Adrenal gland (tissue), 12 donors: ENCODE data around the gene TEX264. TPM values are rescaled to one million over a fixed set of nuclear protein-coding genes. Genes with fewer than 3 reads are reported as not detected.

Experiments used
- DNase-seq, 7 donors: peaks; one replicate each; pipeline ENCODE4 v3.0.0-alpha.2; 2019 to 2020
- H3K27ac ChIP-seq, 5 donors: fragments of 200-600 bp; sonication (generic) in 4 of 5; 1 replicate in 3 of 5; 2 replicates in 2 of 5; pipeline versions ENCODE4 v1.5.1 to v1.8.0; 2016 to 2020; ENCODE audit warnings: mild to moderate bottlenecking in 1 of 5
- H3K27me3 ChIP-seq: fragments of 200-600 bp; 2 replicates; pipeline ENCODE4 v1.8.0; 2021
- H3K36me3 ChIP-seq, 2 donors: fragments of 200-600 bp; replicated peaks in 1 of 2; 1 replicate in 1 of 2; 2 replicates in 1 of 2; pipeline versions ENCODE4 v1.5.1 to v1.8.0; 2018 to 2022
- H3K4me1 ChIP-seq, 2 donors: fragments of 200-600 bp; replicated peaks in 1 of 2; 1 replicate in 1 of 2; 2 replicates in 1 of 2; pipeline versions ENCODE4 v1.5.1 to v1.8.0; 2018 to 2021
- H3K4me3 ChIP-seq, 4 donors: fragments of 200-600 bp; sonication (generic) in 3 of 4; one replicate each; pipeline ENCODE4 v1.5.1; 2016 to 2018
- H3K9me3 ChIP-seq, 3 donors: fragments of 200-600 bp; sonication (generic) in 1 of 3; replicated peaks in 1 of 3; 1 replicate in 2 of 3; 2 replicates in 1 of 3; pipeline versions ENCODE4 v1.5.1 to v1.8.0; 2016 to 2021
- POLR2A ChIP-seq, 2 donors: fragments of 450-650 bp; IDR thresholded peaks; one replicate each; pipeline ENCODE4 v1.6.1; 2017; ENCODE audit warnings: antibody characterized with exemption in 2 of 2, mild to moderate bottlenecking in 2 of 2, moderate library complexity in 1 of 2
- WGBS, 4 donors: extraction: QIAGEN DNeasy Blood & Tissue Kit in 2 of 4; methylation state at CpG; one replicate each; pipeline versions ENCODE4 v1.1.5 to v1.1.7; 2013 to 2017; 5-methylcytosine and 5-hydroxymethylcytosine counted together
- intact Hi-C, 2 donors: fragments of 100-400 bp; cut with DNase I; formaldehyde crosslinking; loops; one replicate each; pipeline versions ENCODE4 v1.14.1 to v1.15.0; 2022 to 2023
- polyA plus RNA-seq, 3 donors: library from polyadenylated mRNA; stranded (reverse); fragments of 200-250 nt in 2 of 3; fragments of 350-450 nt in 1 of 3; fragmentation: Illumina TruSeq in 1 of 3; extraction: RNeasy Lipid Tissue Mini Kit (QIAGEN cat#74804) in 1 of 3; gene quantifications; one replicate each; pipeline ENCODE4 v1.2.3, GENCODE V29; 2013 to 2014
- total RNA-seq, 9 donors: library from RNA; depleted of rRNA in 4 of 9; stranded (reverse); fragments of >200 nt in 4 of 9; fragments of 120-200 nt in 1 of 9; fragmentation: NEBNext Ultra II Directional in 1 of 9; extraction: Animal tissue kit (Norgen Biotek cat#: 25700) in 1 of 9; gene quantifications; one replicate each; pipeline versions ENCODE4 v1.1.0 to v1.2.4, GENCODE V29; 2013 to 2023
- TF ChIP-seq, protein P1 (sequence below), 6 experiments: fragments of 450-650 bp in 4 of 6; fragments of 200-600 bp in 2 of 6; sonication (generic) in 1 of 6; IDR thresholded peaks; 1 replicate in 5 of 6; 2 replicates in 1 of 6; pipeline versions ENCODE4 v1.5.1 to v1.8.0; 2016 to 2021; ENCODE audit warnings: antibody characterized with exemption in 6 of 6, mild to moderate bottlenecking in 2 of 6, moderate library complexity in 1 of 6
- donor health status: healthy with polysubstance abuse.
- donor health status: Bipolar disorder and iron deficiency.
- donor health status: DM: yes; HTN: yes; CAD: no.
- donor health status: DM: no; HTN: no; CAD: no.
- donor health status: DM: no; HTN: no; CAD: no.
- donor health status: DM: yes; HTN: yes; CAD: no.

TEX264 gene
- total and polyA plus RNA-seq, 12 donors = 64.7 to 207 (median 125) TPM

DNA sequence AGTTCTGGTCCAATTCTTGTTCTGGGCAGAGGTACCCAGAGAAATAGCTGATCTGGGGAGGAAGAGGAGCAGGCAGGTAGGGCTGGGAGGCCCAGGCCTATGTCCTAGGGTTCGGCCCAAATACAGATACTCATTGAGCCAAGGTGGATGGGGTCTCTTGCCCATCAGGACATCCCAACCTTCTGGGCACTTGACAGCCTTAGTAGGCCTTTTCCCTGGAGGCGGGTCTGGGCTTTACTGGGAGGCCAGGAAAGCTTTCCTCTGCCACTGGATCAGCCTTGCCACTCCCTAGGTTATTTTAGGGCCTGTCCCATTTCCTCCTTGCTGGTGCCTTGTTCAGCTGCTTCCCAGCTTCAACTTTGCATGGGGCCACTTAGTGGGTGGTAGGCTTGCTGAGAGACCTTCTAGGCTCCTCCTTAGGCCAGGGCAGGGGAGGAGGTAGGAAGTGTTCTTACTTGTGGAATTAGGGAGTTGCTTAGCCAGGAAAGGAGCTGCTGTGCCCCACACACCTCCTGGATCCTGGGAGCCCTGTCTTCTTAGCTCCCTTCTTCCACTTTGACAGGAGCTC is 9.7 kb downstream of the TEX264 start:
- H3K4me3 ChIP-seq = no peak overlapping the region
- H3K4me1 ChIP-seq = peaks cover 20 to 42% of the 10 kb centered on the region in 2 donors
- peak overlapping the region in 3 of 5 donors; percentile 26 to 59 (median 54) for H3K27ac ChIP-seq
- no peaks in the 10 kb centered on the region for H3K27me3 ChIP-seq
- 93 to 100% (median 99%) methylated on average over 1 to 2 of the region's 2 CpGs for WGBS, 4 donors
- TF ChIP-seq POLR2A (IDR thresholded peaks at IDR 0.05) = no peak
- no peak for DNase-seq
- no peaks in the 10 kb centered on the region for H3K9me3 ChIP-seq
- intact Hi-C loops = loop anchor here (5.0 to 10.0 kb wide), 2 partner anchors 178 to 296 kb away; partner anchors contain the start of genes DCAF1 (in 1 of the 2) and MANF (in 1 of the 2)
- peaks cover 0 to 18% of the 10 kb centered on the region in 2 donors for H3K36me3 ChIP-seq

DNA sequence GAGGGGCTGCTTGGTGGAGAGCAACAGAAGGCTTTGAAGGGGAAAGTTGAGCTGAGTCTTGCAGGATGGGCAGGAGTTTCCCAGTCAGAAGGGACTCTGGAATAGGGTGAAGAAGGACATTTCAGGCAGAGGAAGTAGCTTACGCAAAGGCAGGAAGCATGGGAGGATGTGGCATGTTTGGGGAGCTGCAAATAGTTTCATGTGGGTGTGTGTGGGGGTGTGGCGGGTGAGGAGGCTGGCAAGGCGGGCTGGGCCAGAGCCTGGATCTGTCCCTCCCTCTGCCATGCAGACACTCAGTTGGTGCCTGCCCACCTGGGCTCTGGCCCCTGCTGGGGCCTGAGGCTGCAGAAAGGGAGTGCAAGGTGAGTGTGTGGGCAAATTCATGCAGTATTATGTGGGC is 10.4 kb downstream of the TEX264 start:
- H3K9me3 ChIP-seq = no peaks in the 10 kb centered on the region
- no peaks in the 10 kb centered on the region for H3K27me3 ChIP-seq
- intact Hi-C loops = loop anchor here (5.0 to 10.0 kb wide), 2 partner anchors 179 to 297 kb away; partner anchors contain the start of genes DCAF1 (in 1 of the 2) and MANF (in 1 of the 2)
- H3K4me3 ChIP-seq = no peak overlapping the region
- 46 to 71% (median 56%) methylated on average over 2 to 3 of the region's 3 CpGs for WGBS, 4 donors
- H3K4me1 ChIP-seq = peaks cover 20 to 46% of the 10 kb centered on the region in 2 donors
- no peak for TF ChIP-seq POLR2A (IDR thresholded peaks at IDR 0.05)
- TF ChIP-seq, protein P1, sequence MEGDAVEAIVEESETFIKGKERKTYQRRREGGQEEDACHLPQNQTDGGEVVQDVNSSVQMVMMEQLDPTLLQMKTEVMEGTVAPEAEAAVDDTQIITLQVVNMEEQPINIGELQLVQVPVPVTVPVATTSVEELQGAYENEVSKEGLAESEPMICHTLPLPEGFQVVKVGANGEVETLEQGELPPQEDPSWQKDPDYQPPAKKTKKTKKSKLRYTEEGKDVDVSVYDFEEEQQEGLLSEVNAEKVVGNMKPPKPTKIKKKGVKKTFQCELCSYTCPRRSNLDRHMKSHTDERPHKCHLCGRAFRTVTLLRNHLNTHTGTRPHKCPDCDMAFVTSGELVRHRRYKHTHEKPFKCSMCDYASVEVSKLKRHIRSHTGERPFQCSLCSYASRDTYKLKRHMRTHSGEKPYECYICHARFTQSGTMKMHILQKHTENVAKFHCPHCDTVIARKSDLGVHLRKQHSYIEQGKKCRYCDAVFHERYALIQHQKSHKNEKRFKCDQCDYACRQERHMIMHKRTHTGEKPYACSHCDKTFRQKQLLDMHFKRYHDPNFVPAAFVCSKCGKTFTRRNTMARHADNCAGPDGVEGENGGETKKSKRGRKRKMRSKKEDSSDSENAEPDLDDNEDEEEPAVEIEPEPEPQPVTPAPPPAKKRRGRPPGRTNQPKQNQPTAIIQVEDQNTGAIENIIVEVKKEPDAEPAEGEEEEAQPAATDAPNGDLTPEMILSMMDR (IDR thresholded peaks at IDR 0.05) = no peak
- DNase-seq = peak in 1 of 7 donors; percentile 30
- H3K27ac ChIP-seq = peak overlapping the region in 3 of 5 donors; percentile 20 to 59 (median 26)
- peaks cover 0 to 19% of the 10 kb centered on the region in 2 donors for H3K36me3 ChIP-seq

DNA sequence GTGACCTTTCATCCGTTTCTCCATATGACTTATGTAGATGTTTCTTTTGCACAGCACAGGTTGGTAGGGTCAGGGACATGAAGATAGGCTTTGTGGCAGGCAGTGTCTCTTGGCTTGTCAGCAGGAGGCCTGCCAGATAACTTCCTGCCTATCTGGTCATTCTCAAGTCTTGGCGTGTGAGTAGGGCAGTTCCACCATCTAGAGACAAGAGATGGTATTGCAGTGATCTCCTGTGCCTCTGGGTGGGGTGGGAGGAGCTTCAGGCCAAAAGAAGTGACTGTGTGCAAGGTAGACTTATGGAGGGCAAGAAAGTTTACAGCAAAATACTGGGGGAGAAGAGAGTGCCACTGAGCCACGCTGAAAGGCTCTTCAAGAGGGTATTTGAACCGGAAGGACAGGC is 11.0 kb downstream of the TEX264 start:
- intact Hi-C loops = loop anchor here (5.0 to 10.0 kb wide), 2 partner anchors 180 to 297 kb away; partner anchors contain the start of genes DCAF1 (in 1 of the 2) and MANF (in 1 of the 2)
- H3K4me3 ChIP-seq = no peak overlapping the region
- H3K27me3 ChIP-seq = no peaks in the 10 kb centered on the region
- no peak for TF ChIP-seq POLR2A (IDR thresholded peaks at IDR 0.05)
- TF ChIP-seq, protein P1 (IDR thresholded peaks at IDR 0.05) = peak; percentile 77 to 99 (median 96)
- H3K4me1 ChIP-seq = peaks cover 20 to 49% of the 10 kb centered on the region in 2 donors
- H3K27ac ChIP-seq = peak overlapping the region in 3 of 5 donors; percentile 20 to 59 (median 26)
- no peaks in the 10 kb centered on the region for H3K9me3 ChIP-seq
- H3K36me3 ChIP-seq = peaks cover 0 to 26% of the 10 kb centered on the region in 2 donors
- DNase-seq = peak; percentile 81 to 95 (median 87)
- WGBS, 4 donors = 12 to 20% (median 13%) methylated on average over 4 of the region's 4 CpGs

DNA sequence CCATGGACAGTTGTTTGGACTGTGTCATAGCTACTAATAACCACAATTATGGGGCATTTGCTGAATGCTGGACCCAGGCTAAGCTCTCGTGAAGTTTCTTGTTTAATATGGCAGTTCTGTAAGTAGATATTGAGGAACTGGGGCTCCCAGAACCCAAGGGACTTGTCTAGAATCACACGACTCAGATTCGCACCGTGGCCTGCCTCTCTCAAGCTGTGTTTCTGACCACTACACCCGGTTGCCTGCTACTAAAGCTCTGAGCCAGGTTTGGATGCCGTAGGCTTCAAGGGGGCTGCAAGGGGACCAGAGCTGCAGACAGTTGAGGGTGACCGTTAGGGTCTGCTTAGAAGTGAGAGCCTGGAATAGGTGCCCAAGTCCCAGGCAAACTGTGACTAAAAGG is 11.5 kb downstream of the TEX264 start:
- Histone ChIP-seq H3K4me1 (peaks cover 20 to 51% of the 10 kb centered on the region in 2 donors), H3K36me3 (peaks cover 0 to 29% of the 10 kb centered on the region in 2 donors), H3K9me3 (no peaks in the 10 kb centered on the region), H3K4me3 (no peak overlapping the region), H3K27me3 (no peaks in the 10 kb centered on the region), H3K27ac (no peak overlapping the region)
- TF ChIP-seq POLR2A (IDR thresholded peaks at IDR 0.05) = no peak
- no peak for DNase-seq
- intact Hi-C loops = loop anchor here (5.0 to 10.0 kb wide), 2 partner anchors 180 to 298 kb away; partner anchors contain the start of genes DCAF1 (in 1 of the 2) and MANF (in 1 of the 2)
- 57 to 71% (median 67%) methylated on average over 2 to 7 of the region's 7 CpGs for WGBS, 4 donors

DNA sequence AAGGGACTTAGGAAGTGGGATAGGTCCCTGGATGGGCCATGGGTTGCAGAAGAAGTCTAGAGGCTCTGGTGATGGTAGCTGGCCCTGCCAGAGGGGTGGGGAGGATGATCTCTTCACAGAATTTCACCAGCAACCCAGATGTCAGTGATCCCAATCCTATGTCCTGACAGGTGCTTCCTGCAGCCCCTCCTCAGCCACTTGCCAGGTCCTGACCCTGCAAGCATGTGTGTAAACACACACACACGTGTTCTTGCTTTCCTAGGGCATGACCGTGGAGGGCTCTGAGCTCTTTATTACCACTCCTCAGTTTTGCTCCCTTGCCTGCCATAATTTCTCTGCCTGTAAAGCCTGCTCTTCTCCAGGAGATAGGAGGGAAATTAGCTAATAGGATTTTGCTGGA is 12.5 kb downstream of the TEX264 start:
- no peaks in the 10 kb centered on the region for H3K9me3 ChIP-seq
- H3K4me3 ChIP-seq = no peak overlapping the region
- H3K27ac ChIP-seq = no peak overlapping the region
- DNase-seq = no peak
- H3K27me3 ChIP-seq = no peaks in the 10 kb centered on the region
- intact Hi-C loops = loop anchor here (5.0 to 10.0 kb wide), 2 partner anchors 181 to 299 kb away; partner anchors contain the start of genes DCAF1 (in 1 of the 2) and MANF (in 1 of the 2)
- peaks cover 0 to 29% of the 10 kb centered on the region in 2 donors for H3K36me3 ChIP-seq
- no peak for TF ChIP-seq POLR2A (IDR thresholded peaks at IDR 0.05)
- TF ChIP-seq, protein P1 (IDR thresholded peaks at IDR 0.05) = no peak
- peaks cover 20 to 51% of the 10 kb centered on the region in 2 donors for H3K4me1 ChIP-seq
- WGBS, 4 donors = 40 to 78% (median 75%) methylated on average over 1 to 2 of the region's 2 CpGs
